Fibroblast of upper back skin (primary cell): Measurements from ENCODE around the gene TFEB.

ENCODE experiments used
- DNase-seq: peaks from one replicate; pipeline ENCODE4 v3.0.0-alpha.2; 2013

Gene TFEB

GRCh38 chr6:41648070-41648585 lies 87.3 kb downstream of the TFEB start:
- DNase-seq = no peak

- DNase-seq = no peak
These were observed 88.3 kb downstream of the TFEB start for GRCh38 chr6:41647061-41647511.

- DNase-seq = no peak
These were observed 89.2 kb downstream of the TFEB start for GRCh38 chr6:41646026-41646795.

- no peak for DNase-seq
These were observed 90.3 kb downstream of the TFEB start for GRCh38 chr6:41645007-41645618.

GRCh38 chr6:41644297-41644879 lies 91.0 kb downstream of the TFEB start:
- DNase-seq = no peak

- no peak for DNase-seq
These were observed 91.5 kb downstream of the TFEB start for GRCh38 chr6:41643899-41644269.

GRCh38 chr6:41642960-41643898 lies 92.2 kb downstream of the TFEB start:
- no peak for DNase-seq

- no peak for DNase-seq
These were observed 93.1 kb downstream of the TFEB start for GRCh38 chr6:41642090-41642959.

GRCh38 chr6:41641352-41641925 lies 94.0 kb downstream of the TFEB start:
- DNase-seq = no peak

GRCh38 chr6:41640426-41640825 lies 95.0 kb downstream of the TFEB start:
- peak; percentile 61 for DNase-seq

- peak; percentile 83 for DNase-seq
These were observed 95.5 kb downstream of the TFEB start for GRCh38 chr6:41639809-41640371.

GRCh38 chr6:41638935-41639808 lies 96.2 kb downstream of the TFEB start:
- DNase-seq = peak; percentile 90

- DNase-seq = peak; percentile 79
These were observed 97.1 kb downstream of the TFEB start, which contains the start of gene MDFI for GRCh38 chr6:41638002-41638934. Gene MDFI (plus strand): TSS chr6:41638468. CDS start chr6:41638750, 282 bp downstream.

GRCh38 chr6:41637194-41638001 lies 98.0 kb downstream of the TFEB start:
- no peak for DNase-seq

- peak; percentile 39 for DNase-seq
These were observed 98.6 kb downstream of the TFEB start for GRCh38 chr6:41636833-41637193.

- no peak for DNase-seq
These were observed 100.0 kb downstream of the TFEB start for GRCh38 chr6:41635365-41635764.

- peak; percentile 83 for DNase-seq
These were observed 100.8 kb downstream of the TFEB start for GRCh38 chr6:41634657-41635056.
